Skeletal muscle cell (primary cell): ENCODE measurements around the gene QRSL1.
"Not testable (repeated sequence)": the region's sequence is repeated elsewhere in the genome, so short reads cannot be mapped to it uniquely, and the experiment has no call there.

Experiments used
- DNase-seq: peaks from one replicate; pipeline ENCODE4 v3.0.0-alpha.2; 2010; ENCODE audit warnings: low read depth
- H3K4me3 ChIP-seq: 2 replicates; pipeline ENCODE4 v1.5.1; 2011; ENCODE audit warnings: low read depth, mild to moderate bottlenecking, control low read depth, low read length, moderate library complexity

Gene QRSL1

GRCh38 chr6:106629103-106629858 is at the start of gene QRSL1, which contains the start of gene RTN4IP1:
Gene QRSL1 (plus strand): TSS chr6:106629578. CDS start chr6:106629682, 104 bp downstream.
Gene RTN4IP1 (minus strand): TSS chr6:106629498. CDS start chr6:106629021, 477 bp downstream.
- peak; percentile 68 for DNase-seq
- peak within 1 kb of the TSS; percentile 75 for H3K4me3 ChIP-seq

- DNase-seq = no peak
Measured at GRCh38 chr6:106581468-106581867, 47.9 kb upstream of the QRSL1 start.

GRCh38 chr6:106586815-106587415 is 42.5 kb upstream of the QRSL1 start:
- DNase-seq = no peak
- no peak overlapping the region for H3K4me3 ChIP-seq

More at GRCh38 chr6:106581468-106581867, 47.9 kb upstream of the QRSL1 start:
- H3K4me3 ChIP-seq = no peak overlapping the region

- not testable (repeated sequence) for DNase-seq, H3K4me3 ChIP-seq
Measured at GRCh38 chr6:106588937-106589336, 40.4 kb upstream of the QRSL1 start.

GRCh38 chr6:106591111-106591825 is 38.1 kb upstream of the QRSL1 start:
- no peak overlapping the region for H3K4me3 ChIP-seq
- DNase-seq = peak; percentile 76

- H3K4me3 ChIP-seq = no peak overlapping the region
- no peak for DNase-seq
Measured at GRCh38 chr6:106599440-106599839, 29.9 kb upstream of the QRSL1 start.

- DNase-seq = no peak
- no peak overlapping the region for H3K4me3 ChIP-seq
Measured at GRCh38 chr6:106600329-106600728, 29.0 kb upstream of the QRSL1 start.

GRCh38 chr6:106608080-106608668 is 21.2 kb upstream of the QRSL1 start:
- no peak overlapping the region for H3K4me3 ChIP-seq
- no peak for DNase-seq

GRCh38 chr6:106609699-106610098 is 19.7 kb upstream of the QRSL1 start:
- no peak overlapping the region for H3K4me3 ChIP-seq
- DNase-seq = no peak

- no peak overlapping the region for H3K4me3 ChIP-seq
- DNase-seq = no peak
Measured at GRCh38 chr6:106611030-106611429, 18.3 kb upstream of the QRSL1 start.

GRCh38 chr6:106612671-106613416 is 16.5 kb upstream of the QRSL1 start:
- DNase-seq = no peak
- H3K4me3 ChIP-seq = no peak overlapping the region

GRCh38 chr6:106613590-106613989 is 15.8 kb upstream of the QRSL1 start:
- DNase-seq = no peak
- H3K4me3 ChIP-seq = no peak overlapping the region

GRCh38 chr6:106614166-106614565 is 15.2 kb upstream of the QRSL1 start:
- H3K4me3 ChIP-seq = no peak overlapping the region
- DNase-seq = no peak

GRCh38 chr6:106614592-106615257 is 14.7 kb upstream of the QRSL1 start:
- DNase-seq = no peak
- H3K4me3 ChIP-seq = no peak overlapping the region

- no peak for DNase-seq
- H3K4me3 ChIP-seq = no peak overlapping the region
Measured at GRCh38 chr6:106617302-106617701, 12.1 kb upstream of the QRSL1 start.

- no peak overlapping the region for H3K4me3 ChIP-seq
- DNase-seq = no peak
Measured at GRCh38 chr6:106617857-106618256, 11.5 kb upstream of the QRSL1 start.

GRCh38 chr6:106618324-106618723 is 11.1 kb upstream of the QRSL1 start:
- DNase-seq = no peak
- no peak overlapping the region for H3K4me3 ChIP-seq

GRCh38 chr6:106619223-106619622 is 10.2 kb upstream of the QRSL1 start:
- no peak for DNase-seq
- H3K4me3 ChIP-seq = no peak overlapping the region
